GM04504 (cell line): ENCODE measurements around the gene CLCN7.

ENCODE experiments used
- DNase-seq: peaks from one replicate; pipeline ENCODE4 v3.0.0-alpha.2; 2012; ENCODE audit warnings: low read depth

The CLCN7 gene

DNA sequence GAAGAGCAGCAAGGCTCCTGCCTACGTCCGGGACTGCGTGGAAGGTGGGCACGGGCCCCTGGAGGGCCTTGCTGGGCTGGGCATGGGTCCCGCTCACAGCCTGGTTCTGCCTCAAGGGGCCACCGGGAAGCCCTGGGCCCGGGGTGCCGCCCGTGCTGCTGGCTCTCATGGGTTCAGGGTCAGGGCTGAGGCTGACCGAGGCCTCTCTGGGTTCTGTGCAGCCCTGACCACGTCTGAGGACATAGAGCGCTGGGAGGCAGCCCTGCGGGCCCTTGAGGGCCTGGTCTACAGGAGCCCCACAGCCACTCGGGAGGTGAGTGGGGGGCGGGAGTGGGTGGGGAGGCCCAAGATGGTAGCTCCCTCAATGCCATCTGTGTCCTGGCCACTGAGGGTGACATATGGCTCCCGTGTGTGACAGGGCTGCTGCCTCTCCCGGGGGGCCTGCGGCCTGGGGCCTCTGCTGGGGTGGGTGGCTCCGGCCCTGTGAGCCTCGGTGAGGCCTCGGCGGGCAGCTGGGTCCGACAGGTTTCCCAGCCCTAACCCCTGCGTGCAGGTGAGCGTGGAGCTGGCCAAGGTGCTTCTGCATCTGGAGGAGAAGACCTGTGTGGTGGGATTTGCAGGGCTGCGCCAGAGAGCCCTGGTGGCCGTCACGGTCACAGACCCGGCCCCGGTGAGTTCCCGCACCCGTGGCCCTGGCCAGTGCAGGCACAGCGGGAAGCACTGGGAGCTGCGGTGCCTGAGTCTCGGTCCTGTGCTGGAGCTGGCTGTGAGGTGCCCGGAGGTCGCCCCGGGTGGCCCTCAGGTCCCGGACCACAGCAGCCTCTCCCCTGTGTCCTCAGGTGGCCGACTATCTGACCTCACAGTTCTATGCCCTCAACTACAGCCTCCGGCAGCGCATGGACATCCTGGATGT lies 27.5 kb upstream of the CLCN7 start:
- no peak for DNase-seq

DNA sequence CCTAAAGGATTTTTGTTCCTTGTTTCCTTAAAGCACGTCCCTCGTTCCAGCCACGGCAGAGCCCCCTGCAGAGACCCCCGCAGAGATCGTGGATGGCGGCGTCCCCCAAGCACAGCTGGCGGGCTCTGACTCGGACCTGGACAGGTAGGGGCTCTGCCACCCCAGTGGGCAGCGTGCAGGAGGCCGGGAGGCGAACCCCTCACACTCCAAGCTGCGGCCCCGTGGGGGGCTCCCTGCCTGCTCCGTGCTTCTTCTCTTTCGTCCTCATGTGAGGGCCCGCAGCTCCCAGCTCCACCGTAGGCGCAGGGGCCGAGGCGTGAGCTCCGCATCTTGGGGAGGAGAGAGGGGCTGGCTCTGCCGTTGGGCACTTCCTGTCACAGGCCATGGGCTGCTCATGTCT lies 26.8 kb upstream of the CLCN7 start:
- no peak for DNase-seq

DNA sequence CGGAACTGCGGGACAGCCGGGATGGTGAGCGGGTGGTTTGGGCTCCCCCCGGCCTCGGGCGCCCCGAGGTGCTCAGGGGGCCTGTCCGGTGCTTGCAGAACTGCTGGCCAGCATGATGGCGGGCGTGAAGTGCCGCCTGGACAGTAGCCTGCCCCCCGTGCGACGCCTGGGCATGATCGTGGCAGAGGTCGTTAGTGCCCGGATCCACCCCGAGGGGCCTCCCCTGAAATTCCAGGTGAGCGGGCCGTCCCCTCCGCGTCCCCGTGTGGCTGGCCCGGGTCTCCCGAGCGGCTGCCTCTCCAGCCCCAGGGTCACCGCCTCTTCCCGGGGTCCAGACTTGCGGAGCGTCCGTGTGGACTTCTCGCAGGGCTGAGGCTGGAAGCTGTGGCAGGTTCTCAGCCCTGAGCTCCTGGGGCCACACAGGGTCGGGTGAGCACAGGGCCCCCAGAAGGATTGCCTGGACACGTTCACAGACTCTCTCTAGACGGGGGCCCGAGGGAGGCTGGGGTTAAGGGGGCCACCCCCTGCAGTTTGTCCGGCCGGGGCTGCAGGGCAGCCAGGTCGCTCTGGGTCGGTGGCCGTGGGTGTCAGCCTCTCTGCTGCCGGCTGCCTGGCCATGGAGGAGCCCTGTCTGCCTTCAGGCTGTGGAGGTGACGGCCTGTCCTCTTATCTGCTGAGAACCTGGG lies 25.8 kb upstream of the CLCN7 start:
- DNase-seq = no peak

DNA sequence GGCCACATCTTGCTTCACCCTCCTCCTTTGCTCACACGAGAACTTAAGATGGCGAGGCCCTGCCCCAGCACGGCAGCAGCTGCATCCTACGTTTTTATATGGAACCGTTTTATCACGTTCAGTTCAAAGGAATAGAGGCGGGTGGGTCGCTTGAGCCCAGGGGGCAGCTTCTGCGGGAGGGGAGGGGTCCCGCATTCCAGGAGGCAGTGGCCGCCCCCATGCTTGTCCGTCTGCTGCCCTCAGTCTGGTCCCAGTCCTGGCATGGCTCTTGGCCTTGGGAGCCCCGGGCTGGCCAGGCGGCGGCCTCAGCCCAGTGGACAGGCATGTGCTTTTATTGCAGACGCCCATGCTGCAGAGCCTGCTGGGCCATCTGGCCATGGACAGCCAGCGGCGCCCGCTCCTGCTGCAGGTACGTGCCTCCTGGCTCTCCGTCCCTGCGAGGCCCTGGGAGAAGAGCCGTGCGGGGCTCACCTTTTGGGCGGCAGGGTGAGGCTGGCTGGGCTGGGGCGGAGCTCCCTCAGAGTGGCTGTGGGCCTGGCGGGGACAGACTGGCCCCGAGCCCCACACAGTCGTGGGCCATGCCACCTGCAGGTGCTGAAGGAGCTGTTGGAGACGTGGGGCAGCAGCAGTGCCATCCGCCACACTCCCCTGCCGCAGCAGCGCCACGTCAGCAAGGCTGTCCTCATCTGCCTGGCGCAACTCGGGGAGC lies 25.1 kb upstream of the CLCN7 start:
- DNase-seq = no peak

DNA sequence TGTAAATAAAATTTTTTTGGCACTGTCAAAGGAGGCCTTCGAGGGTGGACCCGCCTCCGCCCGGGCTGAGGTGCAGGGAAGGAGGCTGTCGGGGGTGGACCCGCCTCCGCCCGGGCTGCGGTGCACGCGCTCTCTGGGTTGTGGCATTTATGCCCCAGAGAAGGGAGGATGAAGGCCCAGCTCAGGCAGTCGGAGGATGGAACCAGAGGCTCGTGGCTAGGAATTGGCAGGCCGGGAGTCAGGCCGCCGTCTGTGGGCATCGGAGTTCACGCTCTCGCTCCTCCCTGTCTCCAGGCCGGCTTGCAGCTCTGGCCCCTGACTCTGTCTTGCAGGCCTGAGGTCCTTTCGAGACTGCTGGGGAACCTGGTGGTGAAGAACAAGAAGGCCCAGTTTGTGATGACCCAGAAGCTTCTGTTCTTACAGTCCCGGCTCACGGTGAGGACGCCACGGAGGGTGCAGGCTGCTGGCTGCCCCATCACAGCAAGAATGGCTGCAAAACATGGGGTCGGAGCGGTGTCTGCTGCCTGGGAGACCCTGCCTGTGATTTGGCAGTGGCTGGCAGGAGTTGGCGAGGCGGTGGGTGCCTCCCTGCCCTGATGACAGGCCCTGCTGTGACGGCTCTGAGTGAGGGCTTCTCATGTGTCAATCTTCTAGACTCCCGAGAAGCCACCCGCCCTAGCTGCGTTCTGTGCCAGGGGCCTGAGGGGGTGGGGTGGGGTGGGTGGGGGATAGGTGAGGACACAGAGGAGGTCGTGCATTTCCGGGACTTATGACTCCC lies 24.3 kb upstream of the CLCN7 start:
- no peak for DNase-seq

DNA sequence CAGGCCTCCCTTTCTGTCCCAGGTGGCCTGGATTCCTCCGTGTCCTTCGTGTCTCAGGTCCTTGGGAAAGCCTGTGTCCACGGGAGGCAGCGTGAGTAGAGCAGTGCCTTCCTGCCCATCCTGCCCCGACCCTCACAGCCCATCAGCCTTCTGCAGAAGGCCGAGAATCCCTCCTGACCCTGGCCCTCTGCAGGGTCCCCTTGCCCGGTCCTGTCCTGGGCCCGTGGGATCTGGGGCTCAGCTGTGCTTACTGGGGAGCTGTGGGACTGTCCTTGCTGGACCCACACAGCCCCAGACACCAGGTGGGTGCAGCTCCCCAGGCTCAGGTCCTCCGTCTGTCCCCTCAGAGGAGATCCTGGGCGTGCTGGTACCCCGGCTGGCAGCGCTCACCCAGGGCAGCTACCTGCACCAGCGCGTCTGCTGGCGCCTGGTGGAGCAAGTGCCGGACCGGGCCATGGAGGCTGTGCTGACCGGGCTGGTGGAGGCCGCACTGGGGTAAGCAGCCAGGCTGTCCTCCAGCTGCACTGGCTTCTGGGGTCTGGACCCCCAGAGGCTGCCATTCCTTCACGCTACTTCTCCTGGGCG lies 22.3 kb upstream of the CLCN7 start:
- DNase-seq = no peak

GRCh38 chr16:1496464-1496863 lies 21.6 kb upstream of the CLCN7 start:
- DNase-seq = no peak

GRCh38 chr16:1495889-1496262 lies 21.0 kb upstream of the CLCN7 start:
- DNase-seq = no peak

- DNase-seq = no peak
These were observed 20.5 kb upstream of the CLCN7 start for GRCh38 chr16:1495211-1495888.

DNA sequence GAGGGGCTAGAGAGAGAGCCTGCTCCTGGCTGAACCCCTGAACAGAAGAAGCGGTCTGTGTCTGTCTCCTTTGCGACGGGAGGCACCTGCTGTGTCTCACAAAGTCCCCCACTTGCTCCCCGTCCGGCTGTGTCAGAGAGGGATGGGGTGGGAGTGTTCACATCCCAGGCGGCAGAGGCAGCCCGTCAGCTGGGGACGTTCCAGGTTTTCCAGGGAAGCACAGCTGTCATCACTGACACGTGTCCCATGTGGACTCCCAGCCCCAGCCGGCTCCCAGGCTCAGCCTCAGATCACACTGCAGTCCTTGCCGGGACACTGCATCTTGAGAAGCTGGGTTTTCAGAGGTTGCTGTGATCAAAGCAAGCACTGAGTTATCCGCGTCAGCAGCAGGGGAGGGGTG lies 19.9 kb upstream of the CLCN7 start:
- DNase-seq = no peak

- DNase-seq = peak; percentile 56
These were observed 19.4 kb upstream of the CLCN7 start for GRCh38 chr16:1494129-1494640.

- DNase-seq = no peak
These were observed 18.9 kb upstream of the CLCN7 start for GRCh38 chr16:1493746-1494094.

DNA sequence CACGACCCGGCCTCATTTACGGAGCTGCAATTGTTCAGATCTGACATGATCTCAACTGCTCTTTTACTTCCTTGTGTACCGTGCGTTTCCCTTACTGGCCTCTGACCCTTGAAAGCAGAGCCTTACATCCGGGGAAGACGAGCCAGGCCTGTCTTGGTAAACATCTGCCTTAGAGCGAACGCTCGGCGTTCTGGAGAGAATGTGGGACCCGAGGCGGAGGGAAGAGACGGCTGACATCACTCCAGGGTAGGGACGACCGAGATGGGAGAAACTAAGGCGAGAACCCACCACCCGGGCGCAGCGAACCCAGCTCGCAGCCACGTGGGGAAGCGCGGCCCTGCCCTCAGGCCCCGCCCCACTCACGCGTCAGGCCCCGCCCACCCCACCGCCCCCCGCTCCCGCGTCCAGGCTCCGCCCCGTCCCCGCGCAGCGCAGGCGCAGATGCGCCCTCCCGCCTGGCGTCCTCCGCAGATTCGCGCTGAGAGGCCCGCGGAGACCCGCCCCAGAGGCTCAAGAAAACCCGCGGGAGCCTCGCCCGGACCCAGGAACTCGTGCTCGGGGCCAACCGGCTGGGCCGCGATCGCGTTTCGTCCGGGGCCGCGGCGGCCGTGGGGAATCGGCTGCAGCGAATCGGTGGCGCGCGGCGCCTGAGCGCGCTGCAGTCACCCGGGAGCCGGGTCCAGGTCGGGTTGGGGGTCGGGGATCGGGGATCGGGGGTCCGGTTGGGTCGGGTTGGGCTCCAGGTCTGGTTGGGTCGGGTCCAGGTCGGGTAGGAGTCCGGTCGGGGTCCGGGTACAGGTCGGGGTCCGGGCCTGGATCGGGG lies 18.3 kb upstream of the CLCN7 start, which contains the start of gene TELO2:
TSS of gene TELO2 (plus strand) at position 438 of the 823 bp plus-strand sequence. CDS start 922 bp downstream, outside the sequence.
- peak; percentile 44 for DNase-seq

GRCh38 chr16:1492082-1492922 lies 17.5 kb upstream of the CLCN7 start:
- no peak for DNase-seq

GRCh38 chr16:1491327-1491726 lies 16.5 kb upstream of the CLCN7 start:
- DNase-seq = no peak

DNA sequence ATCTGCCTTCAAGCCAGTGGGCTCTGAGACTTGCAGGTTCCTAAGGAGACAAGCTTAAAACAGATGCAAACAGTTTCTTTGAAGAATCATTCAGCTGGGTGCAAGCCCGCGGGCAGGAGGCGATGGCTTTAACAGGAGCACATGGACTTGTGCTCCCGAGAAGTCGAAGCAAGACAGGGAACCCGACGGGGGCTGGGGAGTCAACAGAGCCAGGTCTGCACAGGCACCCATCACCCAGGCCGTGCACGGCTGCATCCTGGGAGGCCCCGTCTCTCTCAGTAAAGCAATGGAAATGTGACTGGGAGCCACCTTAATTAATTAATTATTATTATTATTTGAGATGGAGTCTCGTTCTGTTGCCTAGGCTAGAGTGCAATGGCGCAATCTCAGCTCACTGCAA lies 14.2 kb upstream of the CLCN7 start:
- no peak for DNase-seq

- no peak for DNase-seq
These were observed 13.8 kb upstream of the CLCN7 start, which contains the start of gene PTX4 for GRCh38 chr16:1488619-1489018. PTX4 (minus strand) TSS chr16:1488944; CDS start chr16:1488909, 35 bp downstream.

GRCh38 chr16:1488054-1488601 lies 13.3 kb upstream of the CLCN7 start:
- DNase-seq = no peak
